HG02571 (cell line): Measurements from ENCODE around the gene STAT1.
"Not testable (repeated sequence)": the region's sequence is repeated elsewhere in the genome, so short reads cannot be mapped to it uniquely, and the experiment has no call there.

Experiments
- ATAC-seq: cut with Tn5 transposase; IDR thresholded peaks from one replicate; pipeline ENCODE4 v1.9.1; 2021; ENCODE audit warnings: mild to moderate bottlenecking, moderate library complexity; ENCODE audit not compliant: unreplicated experiment

STAT1 gene

GRCh38 chr2:191009541-191010374 lies 4.2 kb downstream of the STAT1 start:
- ATAC-seq, result no peak

GRCh38 chr2:191008286-191008685 lies 5.7 kb downstream of the STAT1 start:
- ATAC-seq, result no peak

GRCh38 chr2:191006997-191007783 lies 6.8 kb downstream of the STAT1 start:
- ATAC-seq, result no peak

GRCh38 chr2:191006297-191006696 lies 7.7 kb downstream of the STAT1 start:
- no peak for ATAC-seq

- no peak for ATAC-seq
Observed at GRCh38 chr2:191003405-191004309, 10.3 kb downstream of the STAT1 start.

GRCh38 chr2:191001624-191002023 lies 12.3 kb downstream of the STAT1 start:
- ATAC-seq, result no peak

- ATAC-seq, result no peak
Observed at GRCh38 chr2:191001032-191001431, 12.9 kb downstream of the STAT1 start.

- ATAC-seq, result no peak
Observed at GRCh38 chr2:190999949-191000665, 13.9 kb downstream of the STAT1 start.

GRCh38 chr2:190999058-190999457 lies 14.9 kb downstream of the STAT1 start:
- no peak for ATAC-seq

GRCh38 chr2:190997526-190998113 lies 16.4 kb downstream of the STAT1 start:
- ATAC-seq, result no peak

- ATAC-seq, result no peak
Observed at GRCh38 chr2:190996947-190997346, 17.0 kb downstream of the STAT1 start.

- ATAC-seq, result no peak
Observed at GRCh38 chr2:190996338-190996946, 17.5 kb downstream of the STAT1 start.

GRCh38 chr2:190995315-190995714 lies 18.7 kb downstream of the STAT1 start:
- not testable (repeated sequence) for ATAC-seq

GRCh38 chr2:190994148-190994547 lies 19.8 kb downstream of the STAT1 start:
- no peak for ATAC-seq

- ATAC-seq, result no peak
Observed at GRCh38 chr2:190993292-190993643, 20.7 kb downstream of the STAT1 start.

GRCh38 chr2:190990132-190990531 lies 23.8 kb downstream of the STAT1 start:
- no peak for ATAC-seq

- ATAC-seq, result no peak
Observed at GRCh38 chr2:190988910-190989309, 25.1 kb downstream of the STAT1 start.

GRCh38 chr2:190987938-190988337 lies 26.0 kb downstream of the STAT1 start:
- no peak for ATAC-seq

GRCh38 chr2:190987116-190987515 lies 26.9 kb downstream of the STAT1 start:
- ATAC-seq, result no peak
